Trophoblast cell (in vitro differentiated cells and primary cell): ENCODE measurements around the gene EPB41L4A.

Source experiments
- DNase-seq, 2 donors: peaks; one replicate each; pipeline ENCODE4 v3.0.0-alpha.2; 2016
- H2AFZ ChIP-seq: 2 replicates; pipeline ENCODE4 v1.6.1; 2013; ENCODE audit warnings: low read length, moderate library complexity, mild to moderate bottlenecking; ENCODE audit not compliant: insufficient read depth, poor library complexity
- H2AK5ac ChIP-seq: 2 replicates; pipeline ENCODE4 v1.6.1; 2013; ENCODE audit warnings: mild to moderate bottlenecking, low read length
- H2BK120ac ChIP-seq: 2 replicates; pipeline ENCODE4 v1.6.1; 2013; ENCODE audit warnings: low read length, mild to moderate bottlenecking, moderate library complexity; ENCODE audit not compliant: insufficient read depth, poor library complexity
- H2BK12ac ChIP-seq: 2 replicates; pipeline ENCODE4 v1.6.1; 2013; ENCODE audit warnings: mild to moderate bottlenecking, low read length, moderate library complexity
- H2BK5ac ChIP-seq: 2 replicates; pipeline ENCODE4 v1.6.1; 2013; ENCODE audit warnings: low read length, low read depth, moderate library complexity, mild to moderate bottlenecking; ENCODE audit not compliant: poor library complexity
- H3K14ac ChIP-seq: 2 replicates; pipeline ENCODE4 v1.6.1; 2013; ENCODE audit warnings: mild to moderate bottlenecking, low read length
- H3K18ac ChIP-seq: 2 replicates; pipeline ENCODE4 v1.6.1; 2013; ENCODE audit warnings: mild to moderate bottlenecking, low read length
- H3K23ac ChIP-seq: 2 replicates; pipeline ENCODE4 v1.6.1; 2013; ENCODE audit warnings: low read length
- H3K27ac ChIP-seq: 2 replicates; pipeline ENCODE4 v1.5.1; 2013; ENCODE audit warnings: low read depth, mild to moderate bottlenecking, inconsistent platforms, low read length, moderate library complexity
- H3K27me3 ChIP-seq: 2 replicates; pipeline ENCODE4 v1.6.1; 2013; ENCODE audit warnings: inconsistent platforms, mild to moderate bottlenecking, low read length, moderate library complexity; ENCODE audit not compliant: insufficient read depth
- H3K36me3 ChIP-seq, 2 experiments: 1 replicate in 1 of 2; 2 replicates in 1 of 2; pipeline ENCODE4 v1.6.1; 2013; ENCODE audit warnings: low read length in 2 of 2, mild to moderate bottlenecking in 2 of 2, moderate library complexity in 1 of 2; ENCODE audit not compliant: insufficient read depth in 2 of 2, control insufficient read depth in 1 of 2
- H3K4ac ChIP-seq: 2 replicates; pipeline ENCODE4 v1.6.1; 2013; ENCODE audit warnings: low read depth, mild to moderate bottlenecking, low read length, moderate library complexity
- H3K4me1 ChIP-seq, 2 experiments: 1 replicate in 1 of 2; 2 replicates in 1 of 2; pipeline ENCODE4 v1.6.1; 2013; ENCODE audit warnings: low read length in 2 of 2, mild to moderate bottlenecking in 2 of 2, moderate library complexity in 1 of 2; ENCODE audit not compliant: insufficient read depth in 2 of 2, control insufficient read depth in 1 of 2
- H3K4me2 ChIP-seq: 2 replicates; pipeline ENCODE4 v1.6.1; 2013; ENCODE audit warnings: inconsistent platforms, mild to moderate bottlenecking, low read length, moderate library complexity
- H3K4me3 ChIP-seq: 2 replicates; pipeline ENCODE4 v1.5.1; 2013; ENCODE audit warnings: mild to moderate bottlenecking, low read depth, low read length, inconsistent platforms
- H3K79me1 ChIP-seq: one replicate; pipeline ENCODE4 v1.6.1; 2013; ENCODE audit warnings: low read length
- H3K79me2 ChIP-seq: 2 replicates; pipeline ENCODE4 v1.6.1; 2013; ENCODE audit warnings: low read length, mild to moderate bottlenecking; ENCODE audit not compliant: control insufficient read depth, insufficient read depth, poor library complexity
- H3K9ac ChIP-seq: 2 replicates; pipeline ENCODE4 v1.6.1; 2013; ENCODE audit warnings: mild to moderate bottlenecking, low read length
- H3K9me3 ChIP-seq: 2 replicates; pipeline ENCODE4 v1.6.1; 2013; ENCODE audit warnings: low read depth, mild to moderate bottlenecking, control low read depth, inconsistent platforms, low read length; ENCODE audit not compliant: insufficient read depth
- H4K12ac ChIP-seq: 2 replicates; pipeline ENCODE4 v1.6.1; 2013; ENCODE audit warnings: low read depth, mild to moderate bottlenecking, low read length, moderate library complexity
- H4K8ac ChIP-seq: 2 replicates; pipeline ENCODE4 v1.6.1; 2013; ENCODE audit warnings: low read depth, mild to moderate bottlenecking, low read length, moderate library complexity
- H4K91ac ChIP-seq: one replicate; pipeline ENCODE4 v1.6.1; 2013; ENCODE audit warnings: low read depth, mild to moderate bottlenecking, low read length, moderate library complexity
- WGBS: extraction: QIAGEN DNeasy Blood & Tissue Kit; methylation state at CpG from one replicate; pipeline ENCODE4 v1.1.7; 2013; ENCODE audit warnings: missing lambda C conversion rate; ENCODE audit not compliant: insufficient read length, insufficient coverage; ENCODE audit errors: extremely low coverage; 5-methylcytosine and 5-hydroxymethylcytosine counted together

EPB41L4A gene

GRCh38 chr5:112417931-112418658 is 982 bp downstream of the EPB41L4A start:
- Histone ChIP-seq H2AFZ (no peak overlapping the region), H4K8ac (no peak overlapping the region), H3K79me1 (peaks cover 6% of the 10 kb centered on the region), H3K4me2 (peak overlapping the region; percentile 92), H3K27ac (no peak overlapping the region), H2AK5ac (no peak overlapping the region), H4K12ac (no peak overlapping the region), H3K18ac (no peak overlapping the region), H3K4me3 (peak overlapping the region; percentile 97), H4K91ac (no peak overlapping the region), H3K27me3 (no peaks in the 10 kb centered on the region), H3K4ac (no peak overlapping the region), H3K4me1 (no peaks in the 10 kb centered on the region), H2BK12ac (no peak overlapping the region), H3K9ac (no peak overlapping the region), H3K14ac (no peak overlapping the region), H3K36me3 (no peaks in the 10 kb centered on the region), H2BK120ac (no peak overlapping the region), H3K79me2 (peaks cover 5% of the 10 kb centered on the region), H3K23ac (no peak overlapping the region), H3K9me3 (peaks cover 3% of the 10 kb centered on the region), H2BK5ac (no peak overlapping the region)
- WGBS = no CpG with 5 or more reads among the region's 26 CpGs
- peak; percentile 59 to 78 for DNase-seq

GRCh38 chr5:112415552-112415951 is 3.5 kb downstream of the EPB41L4A start:
- DNase-seq = no peak
- no peak overlapping the region for H3K4me2 ChIP-seq

GRCh38 chr5:112413611-112414010 is 5.5 kb downstream of the EPB41L4A start:
- Histone ChIP-seq H2BK5ac (no peak overlapping the region), H2BK120ac (no peak overlapping the region), H2BK12ac (no peak overlapping the region), H3K4ac (no peak overlapping the region), H2AFZ (no peak overlapping the region), H3K9me3 (peaks cover 1% of the 10 kb centered on the region), H3K79me2 (no peaks in the 10 kb centered on the region), H2AK5ac (no peak overlapping the region), H3K27me3 (no peaks in the 10 kb centered on the region), H3K14ac (no peak overlapping the region), H3K27ac (no peak overlapping the region), H3K9ac (no peak overlapping the region), H3K4me2 (no peak overlapping the region), H4K8ac (no peak overlapping the region), H3K79me1 (no peaks in the 10 kb centered on the region), H3K36me3 (no peaks in the 10 kb centered on the region), H3K23ac (no peak overlapping the region), H4K12ac (no peak overlapping the region), H3K18ac (no peak overlapping the region), H4K91ac (no peak overlapping the region), H3K4me1 (peaks cover 0 to 2% of the 10 kb centered on the region in 2 experiments), H3K4me3 (no peak overlapping the region)
- peak; percentile 8 to 75 for DNase-seq
- WGBS = no CpG with 5 or more reads among the region's 3 CpGs

More at GRCh38 chr5:112415552-112415951, 3.5 kb downstream of the EPB41L4A start:
- Histone ChIP-seq H2AFZ (no peak overlapping the region), H3K23ac (no peak overlapping the region), H3K79me2 (peaks cover 5% of the 10 kb centered on the region), H3K79me1 (peaks cover 6% of the 10 kb centered on the region), H2AK5ac (no peak overlapping the region), H3K4me3 (no peak overlapping the region), H2BK12ac (no peak overlapping the region), H3K9me3 (peaks cover 3% of the 10 kb centered on the region), H3K14ac (no peak overlapping the region), H3K27ac (no peak overlapping the region), H4K12ac (no peak overlapping the region), H3K36me3 (no peaks in the 10 kb centered on the region), H3K27me3 (no peaks in the 10 kb centered on the region), H2BK120ac (no peak overlapping the region), H3K9ac (no peak overlapping the region), H3K4me1 (peaks cover 0 to 2% of the 10 kb centered on the region in 2 experiments), H3K4ac (no peak overlapping the region), H2BK5ac (no peak overlapping the region), H4K8ac (no peak overlapping the region), H4K91ac (no peak overlapping the region), H3K18ac (no peak overlapping the region)
- no CpG with 5 or more reads among the region's 2 CpGs for WGBS

- H4K12ac ChIP-seq = no peak overlapping the region
- no peak overlapping the region for H3K23ac ChIP-seq
- H3K4me3 ChIP-seq = no peak overlapping the region
- H2AK5ac ChIP-seq = no peak overlapping the region
- no peak overlapping the region for H3K14ac ChIP-seq
- no peak overlapping the region for H2BK12ac ChIP-seq
- H3K4ac ChIP-seq = no peak overlapping the region
- H3K4me2 ChIP-seq = no peak overlapping the region
- no peak overlapping the region for H3K9ac ChIP-seq
- H3K36me3 ChIP-seq = no peaks in the 10 kb centered on the region
- DNase-seq = no peak
- no CpG with 5 or more reads among the region's 3 CpGs for WGBS
- peaks cover 1% of the 10 kb centered on the region for H3K9me3 ChIP-seq
- no peak overlapping the region for H2BK5ac ChIP-seq
- no peaks in the 10 kb centered on the region for H3K79me2 ChIP-seq
- H3K27ac ChIP-seq = no peak overlapping the region
- peaks cover 0 to 2% of the 10 kb centered on the region in 2 experiments for H3K4me1 ChIP-seq
- no peak overlapping the region for H4K8ac ChIP-seq
- H2BK120ac ChIP-seq = no peak overlapping the region
- H3K18ac ChIP-seq = no peak overlapping the region
- H4K91ac ChIP-seq = no peak overlapping the region
- no peaks in the 10 kb centered on the region for H3K79me1 ChIP-seq
- no peaks in the 10 kb centered on the region for H3K27me3 ChIP-seq
- no peak overlapping the region for H2AFZ ChIP-seq
These were observed 6.7 kb downstream of the EPB41L4A start for GRCh38 chr5:112412346-112412745.
